GM10248 (cell line): Measurements from ENCODE around the gene NDUFB8.
A peak's percentile ranks its signal among the peaks of the same experiment; 100 is the strongest.

Experiments used
- CTCF ChIA-PET: fragments of 300-600 bp; sonication (Branson Sonifier 250); formaldehyde crosslinking; extraction: SDS; loops from one replicate; lab custom pipeline; 2021; ENCODE audit warnings: antibody characterized with exemption; lab: Yijun Ruan, JAX
- POLR2A ChIA-PET: fragments of 350-650 bp; sonication (Branson Sonifier 250); formaldehyde crosslinking; extraction: SDS; loops from one replicate; lab custom pipeline; 2020; ENCODE audit warnings: antibody characterized with exemption; lab: Yijun Ruan, JAX
- DNase-seq: peaks from one replicate; pipeline ENCODE4 v3.0.0; 2012; ENCODE audit errors: extremely low spot score
- CTCF ChIP-seq: IDR thresholded peaks from 2 replicates; pipeline ENCODE4 v1.5.1; 2012; ENCODE audit warnings: mild to moderate bottlenecking, low read depth; ENCODE audit errors: extremely low read depth, missing control alignments, control extremely low read depth

The NDUFB8 gene

GRCh38 chr10:100506596-100507356 lies 22.9 kb downstream of the NDUFB8 start:
- CTCF ChIA-PET, result interaction anchor here (1.1 to 8.2 kb wide), 5 partner anchors 12 to 73 kb away, joined by 4 to 54 read pairs (median 8); partner anchors contain the start of gene SEC31B
- POLR2A ChIA-PET, result no interaction called here
- no peak for DNase-seq
- peak; percentile 2 for TF ChIP-seq CTCF

GRCh38 chr10:100505164-100505563 lies 24.5 kb downstream of the NDUFB8 start:
- ChIA-PET POLR2A (no interaction called here), CTCF (interaction anchor here (0.9 to 8.2 kb wide), 3 partner anchors 14 to 22 kb away, joined by 3 to 54 read pairs (median 7); partner anchors contain the start of gene SEC31B)
- no peak for TF ChIP-seq CTCF
- DNase-seq, result no peak

GRCh38 chr10:100504096-100504495 lies 25.6 kb downstream of the NDUFB8 start:
- no peak for TF ChIP-seq CTCF
- ChIA-PET CTCF (interaction anchor here (1.9 to 8.2 kb wide), 2 partner anchors 15 to 21 kb away, joined by 7 to 54 read pairs; partner anchors contain the start of gene SEC31B), POLR2A (interaction anchor here (0.5 kb wide), 1 partner anchor 116 kb away, joined by 5 read pairs; no protein-coding TSS in a partner anchor)
- DNase-seq, result no peak

- ChIA-PET POLR2A (no interaction called here), CTCF (interaction anchor here (3.4 kb wide), 1 partner anchor 8 kb away, joined by 10 read pairs; no protein-coding TSS in a partner anchor)
- DNase-seq, result no peak
- TF ChIP-seq CTCF, result no peak
Observed at GRCh38 chr10:100502926-100503494, 26.7 kb downstream of the NDUFB8 start.

- ChIA-PET CTCF (interaction anchor here (3.4 to 9.9 kb wide), 2 partner anchors 10 to 18 kb away, joined by 10 to 99 read pairs; no protein-coding TSS in a partner anchor), POLR2A (no interaction called here)
- DNase-seq, result no peak
- no peak for TF ChIP-seq CTCF
Observed at GRCh38 chr10:100501423-100501822, 28.2 kb downstream of the NDUFB8 start.

- no peak for TF ChIP-seq CTCF
- ChIA-PET POLR2A (no interaction called here), CTCF (interaction anchor here (1.1 to 9.9 kb wide), 4 partner anchors 11 to 131 kb away, joined by 4 to 99 read pairs (median 7); no protein-coding TSS in a partner anchor)
- no peak for DNase-seq
Observed at GRCh38 chr10:100498059-100498458, 31.6 kb downstream of the NDUFB8 start.
